Retina (tissue), 1 donor: ENCODE measurements around the gene PID1.

Experiments
- DNase-seq: peaks from one replicate; pipeline ENCODE4 v3.0.0-alpha.2; 2016

The PID1 gene

DNA sequence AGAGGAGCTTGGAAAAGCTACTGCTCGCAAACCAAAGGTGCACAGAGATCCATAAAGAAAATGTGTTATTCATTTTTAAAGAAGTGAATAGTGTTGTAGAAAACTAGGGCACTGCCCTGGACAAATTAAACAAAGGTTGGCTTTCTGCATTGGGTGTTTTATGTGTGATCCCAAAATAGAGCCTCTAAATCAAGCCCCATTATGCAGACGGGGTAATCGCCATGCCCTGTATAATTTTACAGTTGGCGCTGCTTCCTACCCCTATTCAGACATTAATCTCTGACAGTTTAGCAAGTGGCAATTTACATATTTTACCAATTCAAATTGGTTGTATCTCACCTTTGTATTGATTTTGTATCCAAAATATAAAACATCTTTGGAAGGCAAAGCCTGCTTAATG lies 109.1 kb downstream of the PID1 start:
- DNase-seq = no peak

DNA sequence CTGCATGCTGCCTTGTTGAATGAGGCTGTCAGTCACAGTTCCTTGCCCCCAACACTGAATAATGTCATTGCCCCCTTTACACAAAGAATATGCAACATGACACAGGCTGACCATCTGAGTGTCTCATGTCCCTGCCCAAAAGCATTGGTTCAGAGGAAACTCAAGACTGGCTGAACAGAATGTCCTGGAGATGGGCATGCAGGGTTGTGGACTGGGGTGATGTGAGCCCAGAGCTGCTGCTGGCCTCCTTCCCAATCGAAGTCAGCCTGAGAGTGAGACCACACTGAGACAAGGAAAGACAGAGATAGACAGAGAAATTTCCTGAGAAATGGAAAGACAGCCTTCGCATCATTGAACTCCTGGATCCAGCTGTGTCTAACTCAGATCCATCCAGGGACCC lies 110.1 kb downstream of the PID1 start:
- no peak for DNase-seq

DNA sequence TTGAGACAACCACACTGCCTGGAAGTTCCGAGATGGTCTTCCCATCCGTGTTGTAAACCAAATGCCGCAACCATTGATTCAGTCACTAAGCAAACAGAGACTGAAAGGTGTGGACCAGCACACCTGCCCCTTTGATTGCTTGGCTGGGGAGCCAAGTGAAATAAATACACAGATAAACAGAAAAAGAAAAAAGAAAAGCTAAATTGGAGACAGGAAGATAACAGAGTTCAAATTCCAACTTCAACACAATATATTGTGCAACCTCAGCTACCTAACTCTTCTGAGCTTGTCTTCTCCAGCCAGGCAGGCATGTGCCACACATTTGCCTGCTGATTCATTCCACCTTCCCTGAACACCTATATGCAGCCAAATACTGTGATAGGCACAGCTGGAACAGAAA lies 110.9 kb downstream of the PID1 start:
- DNase-seq = no peak

GRCh38 chr2:229159405-229159804 lies 111.7 kb downstream of the PID1 start:
- DNase-seq = no peak

GRCh38 chr2:229154381-229154780 lies 116.7 kb downstream of the PID1 start:
- no peak for DNase-seq

GRCh38 chr2:229153951-229154350 lies 117.1 kb downstream of the PID1 start:
- no peak for DNase-seq

- DNase-seq = no peak
These were observed 117.8 kb downstream of the PID1 start for GRCh38 chr2:229153267-229153666.

GRCh38 chr2:229152674-229153073 lies 118.4 kb downstream of the PID1 start:
- DNase-seq = no peak

DNA sequence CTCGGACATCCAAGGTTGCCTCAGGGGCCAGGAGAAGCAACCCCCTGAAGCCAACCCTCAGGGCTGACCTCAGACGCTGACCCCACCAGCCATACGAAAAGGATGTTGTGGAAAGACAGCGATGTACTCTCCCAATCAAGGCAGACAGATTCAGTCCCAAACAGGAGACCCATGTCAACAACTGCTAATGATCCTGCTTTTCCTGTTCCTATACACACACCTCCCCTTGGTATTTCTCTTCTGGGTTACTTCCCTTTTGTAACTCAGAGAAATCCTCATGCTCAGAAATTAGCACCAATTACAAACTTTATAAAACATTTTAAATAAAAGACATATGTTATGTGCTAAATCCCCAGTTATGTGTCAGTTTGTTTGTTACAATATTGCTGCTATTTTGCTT lies 120.8 kb downstream of the PID1 start:
- no peak for DNase-seq

DNA sequence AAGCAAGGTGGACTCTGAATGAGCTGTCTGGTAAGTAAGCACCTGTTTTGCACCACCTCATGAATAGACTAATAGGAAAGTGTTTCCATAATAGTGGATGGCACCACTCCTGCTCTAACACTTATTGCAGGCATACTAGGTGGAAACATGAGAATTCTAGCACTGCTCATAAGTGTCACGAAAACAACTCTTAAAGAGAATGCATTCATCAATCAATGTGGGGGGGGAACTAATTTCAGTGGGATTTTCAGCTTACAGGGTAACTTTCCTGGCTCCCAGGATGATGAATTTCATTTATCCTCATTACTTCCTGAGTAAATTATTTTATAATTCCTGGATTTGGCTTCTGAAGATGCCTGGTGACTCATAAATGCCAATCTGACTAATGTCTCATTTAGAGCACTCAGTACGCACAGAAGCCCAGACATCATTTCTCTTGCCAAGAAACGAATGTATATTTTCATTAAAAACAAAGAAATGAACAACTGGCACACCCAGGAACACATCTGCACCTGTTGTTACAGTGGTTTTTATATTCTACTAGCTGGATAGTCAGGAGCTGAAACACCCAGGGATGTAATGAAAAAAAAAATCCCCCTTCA lies 129.6 kb downstream of the PID1 start:
- no peak for DNase-seq

DNA sequence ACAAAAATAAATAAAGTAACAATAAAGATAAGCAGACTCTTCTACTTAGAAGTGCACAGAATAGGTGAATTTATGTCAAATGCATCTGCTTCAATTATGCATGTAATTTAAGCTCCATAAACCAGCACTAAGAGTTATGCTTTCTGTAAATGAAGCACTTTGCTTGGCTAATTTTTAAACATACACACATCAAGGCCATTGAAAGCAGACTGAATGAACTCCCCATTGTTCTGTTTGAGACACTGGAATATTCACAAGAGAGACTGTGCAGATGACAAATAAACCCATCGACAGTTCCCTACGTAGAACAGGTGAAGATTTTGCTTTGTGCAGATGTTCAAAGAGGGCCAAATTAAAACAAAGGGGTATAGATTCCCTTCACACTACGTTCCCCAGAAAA lies 133.4 kb downstream of the PID1 start:
- DNase-seq = no peak

DNA sequence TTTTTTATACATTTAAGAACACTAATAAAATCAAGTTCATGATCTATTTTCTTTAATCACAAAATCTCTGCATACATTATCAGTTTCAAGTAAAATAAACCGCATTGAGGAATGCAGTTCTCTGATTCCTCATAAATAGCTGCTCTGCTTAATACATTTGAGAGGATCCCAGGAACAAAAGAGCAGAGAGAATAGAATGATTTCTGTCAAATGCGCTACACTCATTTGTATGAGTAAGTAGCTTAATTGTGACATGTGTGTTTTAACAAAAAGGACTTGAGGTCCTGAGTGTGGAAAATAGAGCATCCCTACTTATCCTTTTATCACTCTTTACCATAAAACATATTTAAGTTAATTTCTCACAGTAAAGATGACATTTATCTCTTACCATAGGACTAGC lies 134.0 kb downstream of the PID1 start:
- DNase-seq = no peak

DNA sequence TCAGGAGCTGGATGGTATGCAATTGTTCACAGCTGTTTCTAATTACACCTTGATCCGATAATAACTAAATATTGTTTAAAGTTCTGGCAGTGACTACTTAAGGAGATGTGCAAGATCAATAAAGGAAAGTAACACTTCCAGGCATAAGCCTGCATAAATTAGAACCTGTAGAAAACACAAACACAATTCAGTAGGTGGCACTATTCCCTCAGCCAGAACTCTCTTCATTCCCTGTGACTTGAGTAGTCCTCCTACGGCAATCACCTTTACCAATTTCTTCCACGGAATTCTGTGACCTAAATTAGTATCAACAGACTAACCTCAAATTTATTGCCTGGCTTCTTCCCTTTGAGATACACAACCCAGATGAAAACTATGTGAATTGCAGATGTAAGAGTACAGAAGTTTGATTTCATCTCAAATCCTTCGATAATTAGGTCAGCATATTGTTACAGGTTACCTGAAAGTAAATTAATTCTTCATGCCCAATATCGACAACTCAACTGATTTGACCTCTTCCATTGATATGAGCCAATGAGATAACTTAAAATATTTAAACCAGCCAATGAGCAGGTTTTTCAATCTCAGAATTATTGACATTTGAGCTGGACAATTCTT lies 137.8 kb downstream of the PID1 start:
- peak; percentile 19 for DNase-seq

GRCh38 chr2:229132236-229132635 lies 138.9 kb downstream of the PID1 start:
- no peak for DNase-seq

GRCh38 chr2:229130522-229130921 lies 140.6 kb downstream of the PID1 start:
- no peak for DNase-seq

DNA sequence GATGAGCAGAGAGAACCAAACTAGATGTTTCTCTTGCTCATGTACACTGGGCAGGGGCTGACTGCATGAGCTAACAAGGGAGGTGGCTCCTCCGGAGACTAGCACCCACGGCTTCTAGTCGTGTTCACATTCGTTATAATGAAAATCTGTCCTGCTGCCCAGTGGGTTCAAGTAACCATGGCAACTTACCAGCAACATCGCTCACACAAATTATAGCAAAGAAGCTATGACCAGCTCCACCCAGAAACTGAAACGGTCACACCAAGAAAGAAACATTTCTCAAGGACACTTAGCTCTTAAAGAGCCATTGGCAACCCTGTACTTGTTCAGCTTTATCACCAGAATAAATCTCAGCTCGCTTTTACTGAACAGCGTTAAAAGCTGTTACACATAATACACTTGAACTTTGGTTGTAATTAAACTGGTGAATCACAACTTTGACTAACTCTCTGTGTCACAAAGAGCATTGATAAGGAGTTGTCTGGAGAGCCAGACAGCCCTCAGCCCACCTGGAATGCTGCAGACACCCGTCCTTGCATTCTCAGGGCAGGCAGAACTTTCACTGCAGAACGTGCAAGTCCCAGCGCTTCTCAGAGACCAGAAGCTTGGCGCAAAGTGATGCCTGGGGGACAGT lies 141.2 kb downstream of the PID1 start:
- no peak for DNase-seq

- DNase-seq = no peak
These were observed 143.6 kb downstream of the PID1 start for GRCh38 chr2:229127471-229127870.

GRCh38 chr2:229126066-229126465 lies 145.0 kb downstream of the PID1 start:
- no peak for DNase-seq

DNA sequence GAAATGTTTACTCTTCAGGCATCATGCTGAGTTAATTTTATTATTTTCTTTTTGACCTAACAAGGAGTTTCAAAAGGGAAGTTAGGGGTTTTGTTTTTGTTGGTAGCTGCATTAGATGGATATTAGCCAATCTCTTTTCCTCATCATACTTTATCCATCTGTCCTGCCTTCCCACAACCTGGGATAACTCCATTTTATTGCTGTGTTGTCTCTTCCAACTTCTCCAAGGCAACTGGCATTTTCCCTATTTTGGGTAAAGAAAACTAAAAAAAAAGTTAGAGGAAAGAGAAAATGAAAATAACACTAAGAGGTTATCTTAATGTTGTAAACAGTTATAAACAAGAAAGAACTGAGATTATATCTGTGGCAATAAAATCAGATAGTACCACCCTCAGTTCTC lies 147.0 kb downstream of the PID1 start:
- no peak for DNase-seq

DNA sequence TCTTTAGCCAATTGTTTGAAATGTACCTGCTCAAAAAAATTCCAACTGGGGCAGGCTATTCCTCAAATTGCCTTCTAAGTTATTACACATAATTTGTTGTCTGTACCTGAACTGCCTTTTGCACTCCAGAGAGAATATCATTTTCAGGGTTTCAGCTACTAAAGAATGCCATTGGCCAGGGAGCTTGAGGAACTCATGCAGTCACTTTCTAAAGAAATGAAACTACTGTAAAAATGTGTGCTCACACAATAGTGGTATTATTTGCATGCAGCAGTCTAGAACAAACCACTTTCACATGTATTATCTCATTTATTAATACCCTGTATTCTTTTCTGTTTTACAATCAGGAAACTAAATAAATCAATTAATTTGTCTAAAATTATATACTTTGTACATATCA lies 152.2 kb downstream of the PID1 start:
- no peak for DNase-seq

DNA sequence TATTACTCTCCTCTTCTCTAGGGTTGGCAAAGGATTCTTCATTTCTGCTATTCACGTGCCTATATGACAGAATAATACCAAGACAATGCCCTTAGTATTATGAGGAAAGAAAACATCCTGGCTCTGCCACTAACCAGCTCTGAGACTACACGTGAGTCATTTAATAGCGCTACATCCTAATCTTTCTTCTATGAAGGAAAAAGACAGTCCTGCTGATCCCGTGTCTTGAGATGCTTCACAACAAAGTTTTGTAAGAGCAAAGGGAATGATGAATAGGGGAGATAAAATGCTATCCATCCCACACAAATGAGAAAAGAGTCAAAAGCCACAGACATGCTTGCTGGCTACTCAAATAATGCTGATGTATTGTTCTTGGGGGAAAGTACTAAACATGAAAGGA lies 152.8 kb downstream of the PID1 start:
- DNase-seq = no peak

DNA sequence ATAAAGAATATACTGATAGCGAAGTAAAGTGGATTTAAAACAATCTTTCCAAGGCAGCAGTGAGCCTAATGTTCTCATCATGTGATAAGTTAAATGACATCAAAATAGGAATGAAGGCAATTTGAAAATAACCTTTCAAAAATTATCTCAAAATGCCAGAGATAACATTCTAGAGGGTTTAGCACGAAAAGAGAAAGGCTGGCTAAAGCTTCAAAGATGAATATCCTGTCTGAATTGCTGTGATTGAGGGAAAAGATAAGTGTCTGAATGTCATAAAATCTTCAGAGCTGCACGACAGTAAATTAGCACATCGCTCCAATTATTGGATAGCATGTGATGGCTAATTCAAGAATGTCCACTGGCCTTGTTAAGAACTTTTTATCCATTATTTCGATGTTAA lies 159.3 kb downstream of the PID1 start:
- no peak for DNase-seq

DNA sequence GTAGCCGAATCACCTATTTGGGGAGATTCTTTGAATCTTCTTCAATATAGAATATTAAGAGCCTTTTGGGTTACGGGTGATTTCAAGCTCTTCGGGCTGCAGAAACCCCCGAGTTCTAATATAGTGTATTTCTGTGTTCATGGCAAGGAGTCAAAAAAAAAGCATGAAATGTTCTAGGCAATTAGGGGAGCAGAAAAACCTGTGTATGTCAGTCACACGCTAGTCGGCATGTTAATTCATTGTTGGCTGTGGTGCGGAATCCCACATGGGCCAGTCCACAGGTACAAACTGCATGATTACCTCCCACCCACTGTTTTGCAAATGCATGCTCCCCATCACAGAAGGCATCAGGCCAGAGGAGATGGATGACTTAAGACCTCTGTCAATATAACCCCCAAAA lies 161.9 kb downstream of the PID1 start:
- no peak for DNase-seq

DNA sequence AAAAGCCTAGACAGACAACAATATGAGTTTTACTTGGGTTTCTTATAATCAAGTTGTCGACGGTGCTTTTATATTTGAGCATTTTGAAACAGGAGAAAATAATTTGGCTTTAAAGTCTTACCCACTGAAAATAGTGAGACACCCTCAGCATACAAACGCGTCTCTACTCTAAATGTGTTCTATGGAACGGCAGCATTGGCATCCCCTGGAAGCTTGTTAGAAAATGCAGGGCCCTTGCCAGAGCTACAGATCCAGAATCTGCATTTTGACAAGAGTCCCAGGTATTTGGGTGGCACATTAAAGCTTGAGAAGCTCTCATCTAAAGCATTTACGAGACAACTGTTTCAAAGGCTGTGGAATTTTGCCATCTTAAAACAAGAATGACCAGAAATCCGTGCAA lies 163.5 kb downstream of the PID1 start:
- no peak for DNase-seq

GRCh38 chr2:229104974-229105387 lies 166.1 kb downstream of the PID1 start:
- DNase-seq = no peak
